IPS-15b (cell line): Measurements from ENCODE around the gene WBP1L.
"Not testable (repeated sequence)": the region's sequence is repeated elsewhere in the genome, so short reads cannot be mapped to it uniquely, and the experiment has no call there.

ENCODE experiments used
- H3K27me3 ChIP-seq: one replicate; pipeline ENCODE4 v1.6.1; 2013; ENCODE audit warnings: low read length; ENCODE audit not compliant: control insufficient read depth, insufficient read depth
- H3K36me3 ChIP-seq: one replicate; pipeline ENCODE4 v1.6.1; 2013; ENCODE audit warnings: low read length; ENCODE audit not compliant: control insufficient read depth, insufficient read depth
- H3K4me1 ChIP-seq: one replicate; pipeline ENCODE4 v1.6.1; 2013; ENCODE audit warnings: mild to moderate bottlenecking, low read length; ENCODE audit not compliant: control insufficient read depth, insufficient read depth
- H3K4me3 ChIP-seq: one replicate; pipeline ENCODE4 v1.5.1; 2013; ENCODE audit warnings: low read depth, low read length
- H3K9ac ChIP-seq: one replicate; pipeline ENCODE4 v1.6.1; 2013; ENCODE audit warnings: low read depth, mild to moderate bottlenecking, low read length
- H3K9me3 ChIP-seq: one replicate; pipeline ENCODE4 v1.6.1; 2013; ENCODE audit warnings: mild to moderate bottlenecking, low read length; ENCODE audit not compliant: control insufficient read depth, insufficient read depth

The WBP1L gene

DNA sequence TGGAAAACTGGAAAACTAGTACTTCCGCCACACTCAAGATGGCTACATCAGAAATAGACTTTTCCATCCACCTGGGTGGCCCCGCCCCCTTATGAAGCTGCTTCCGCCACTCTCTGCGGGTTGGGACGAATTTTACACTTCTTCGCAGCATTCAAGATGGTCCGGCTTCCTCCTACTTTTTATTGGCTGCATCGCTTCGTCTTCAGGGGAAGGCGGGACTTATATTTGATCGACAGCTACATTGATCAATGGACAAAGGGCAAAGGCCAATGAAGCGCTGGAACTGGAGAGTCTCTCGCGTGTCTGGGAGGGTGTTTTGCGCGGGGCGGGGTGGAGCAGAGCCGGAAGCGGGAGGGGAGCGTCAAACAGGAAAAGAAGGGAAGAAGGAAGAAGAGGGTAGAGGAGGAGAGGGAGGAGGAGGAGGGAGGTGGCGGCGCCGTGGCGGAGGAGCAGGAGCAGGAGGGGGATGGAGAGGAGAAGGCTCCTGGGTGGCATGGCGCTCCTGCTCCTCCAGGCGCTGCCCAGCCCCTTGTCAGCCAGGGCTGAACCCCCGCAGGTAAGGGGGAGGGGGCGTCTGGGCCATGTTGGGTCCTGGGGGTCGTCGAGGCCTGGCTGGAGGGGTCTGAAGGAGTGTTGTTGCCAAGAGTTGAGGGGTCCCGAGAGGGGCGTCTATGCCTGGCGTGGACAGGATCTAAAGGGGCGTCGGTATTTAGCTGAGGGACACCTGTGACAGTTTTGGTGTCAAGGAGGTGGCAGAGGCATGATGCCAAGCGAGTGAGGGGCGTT is at the start of gene WBP1L:
TSS of gene WBP1L (plus strand) at position 361 of the 786 bp plus-strand sequence. CDS start at position 467, 106 bp downstream.
- no peaks in the 10 kb centered on the region for H3K27me3 ChIP-seq
- H3K36me3 ChIP-seq, result no peaks in the 10 kb centered on the region
- H3K9ac ChIP-seq, result peak within 1 kb of the TSS; percentile 77
- peaks cover 10% of the 10 kb centered on the region for H3K4me1 ChIP-seq
- peak within 1 kb of the TSS; percentile 96 for H3K4me3 ChIP-seq
- no peaks in the 10 kb centered on the region for H3K9me3 ChIP-seq

DNA sequence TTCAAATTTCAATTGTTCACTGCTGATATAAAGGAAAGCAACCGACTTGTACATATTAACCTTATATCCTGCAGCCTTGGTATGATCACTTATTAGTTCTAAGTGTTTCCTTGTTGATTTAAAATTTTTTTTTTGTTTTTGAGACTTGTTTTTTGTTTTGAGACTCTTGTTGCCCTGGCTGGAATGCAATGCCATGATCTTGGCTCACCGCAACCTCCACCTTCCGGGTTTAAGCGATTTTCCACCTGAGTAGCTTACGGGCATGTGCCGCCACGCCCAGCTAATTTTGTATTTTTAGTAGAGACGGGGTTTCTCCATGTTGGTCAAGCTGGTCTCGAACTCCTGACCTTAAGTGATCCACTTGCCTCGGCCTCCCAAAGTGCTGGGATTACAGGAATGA is 48.3 kb upstream of the WBP1L start:
- not testable (repeated sequence) for H3K27me3 ChIP-seq, H3K4me1 ChIP-seq, H3K9me3 ChIP-seq, H3K4me3 ChIP-seq, H3K36me3 ChIP-seq, H3K9ac ChIP-seq

- Histone ChIP-seq H3K4me3 (no peak overlapping the region), H3K36me3 (peaks cover 6% of the 10 kb centered on the region), H3K27me3 (no peaks in the 10 kb centered on the region), H3K4me1 (no peaks in the 10 kb centered on the region), H3K9ac (no peak overlapping the region), H3K9me3 (no peaks in the 10 kb centered on the region)
Measured at GRCh38 chr10:102696736-102697135, 47.0 kb upstream of the WBP1L start.

DNA sequence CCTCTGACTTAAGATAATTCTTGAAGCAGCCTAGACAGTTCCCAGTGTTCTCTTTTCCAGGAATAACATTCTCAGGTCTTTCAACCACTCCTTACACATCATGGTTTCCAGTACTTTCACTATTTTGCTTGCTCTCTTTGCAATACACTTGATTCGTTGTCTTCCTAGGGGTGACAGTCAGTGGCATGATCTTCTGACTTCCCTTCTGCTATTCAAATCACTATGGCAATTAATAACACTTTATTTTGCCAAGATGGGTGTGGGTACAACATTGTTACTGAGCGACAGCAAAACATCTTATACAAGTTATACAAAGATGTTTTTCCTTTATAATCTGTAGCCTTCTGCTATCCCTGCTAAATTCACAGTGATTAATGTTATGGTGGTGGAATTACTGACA is 44.9 kb upstream of the WBP1L start:
- H3K9ac ChIP-seq, result no peak overlapping the region
- H3K4me1 ChIP-seq, result no peaks in the 10 kb centered on the region
- H3K9me3 ChIP-seq, result no peaks in the 10 kb centered on the region
- no peak overlapping the region for H3K4me3 ChIP-seq
- peaks cover 6% of the 10 kb centered on the region for H3K36me3 ChIP-seq
- H3K27me3 ChIP-seq, result no peaks in the 10 kb centered on the region

DNA sequence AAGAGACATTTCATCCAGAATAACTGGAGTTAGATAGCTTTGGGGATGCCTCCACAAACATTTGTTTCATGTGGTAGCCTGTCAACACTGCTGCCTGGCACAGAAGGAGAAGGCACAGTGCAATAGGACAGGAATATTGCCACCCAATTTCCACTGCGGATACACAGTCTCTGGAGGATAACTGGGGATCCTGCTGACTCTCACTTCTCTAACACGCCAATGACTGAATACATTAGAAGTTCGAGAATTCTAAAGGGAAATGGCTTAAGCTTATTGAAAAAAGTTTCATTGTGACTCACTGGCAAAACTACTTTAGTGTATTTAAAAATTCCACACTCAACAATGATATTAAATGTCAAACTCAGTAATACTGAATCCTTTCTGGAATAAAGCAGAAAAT is 42.5 kb upstream of the WBP1L start:
- no peak overlapping the region for H3K9ac ChIP-seq
- H3K4me1 ChIP-seq, result no peaks in the 10 kb centered on the region
- H3K27me3 ChIP-seq, result no peaks in the 10 kb centered on the region
- peaks cover 9% of the 10 kb centered on the region for H3K36me3 ChIP-seq
- H3K4me3 ChIP-seq, result no peak overlapping the region
- no peaks in the 10 kb centered on the region for H3K9me3 ChIP-seq

GRCh38 chr10:102701796-102702195 is 42.0 kb upstream of the WBP1L start:
- H3K4me3 ChIP-seq, result no peak overlapping the region
- peaks cover 5% of the 10 kb centered on the region for H3K36me3 ChIP-seq
- H3K9ac ChIP-seq, result no peak overlapping the region
- H3K4me1 ChIP-seq, result no peaks in the 10 kb centered on the region
- H3K9me3 ChIP-seq, result no peaks in the 10 kb centered on the region
- H3K27me3 ChIP-seq, result no peaks in the 10 kb centered on the region

GRCh38 chr10:102702742-102703141 is 41.0 kb upstream of the WBP1L start:
- H3K36me3 ChIP-seq, result peaks cover 3% of the 10 kb centered on the region
- no peaks in the 10 kb centered on the region for H3K27me3 ChIP-seq
- H3K4me1 ChIP-seq, result no peaks in the 10 kb centered on the region
- no peak overlapping the region for H3K9ac ChIP-seq
- no peaks in the 10 kb centered on the region for H3K9me3 ChIP-seq
- no peak overlapping the region for H3K4me3 ChIP-seq

DNA sequence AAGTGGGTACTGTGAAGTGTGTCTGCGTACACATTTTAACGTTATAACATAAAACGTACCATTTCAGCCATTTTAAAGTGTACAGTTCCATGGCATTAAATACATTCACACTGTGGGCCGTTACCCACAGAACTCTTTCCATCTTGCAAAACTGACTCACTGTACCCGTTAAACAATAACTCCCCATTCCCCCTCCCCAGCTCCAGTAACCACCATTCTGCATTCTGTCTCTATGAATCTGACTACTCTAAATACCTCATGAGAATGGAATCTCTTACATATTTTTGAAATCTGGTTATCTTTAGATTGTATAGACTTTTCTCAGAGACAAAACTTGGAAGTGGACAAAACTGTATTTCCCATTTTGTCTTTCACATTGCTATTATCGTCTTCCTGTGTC is 38.8 kb upstream of the WBP1L start:
- no peaks in the 10 kb centered on the region for H3K27me3 ChIP-seq
- H3K9ac ChIP-seq, result no peak overlapping the region
- H3K9me3 ChIP-seq, result no peaks in the 10 kb centered on the region
- no peak overlapping the region for H3K4me3 ChIP-seq
- H3K4me1 ChIP-seq, result no peaks in the 10 kb centered on the region
- peaks cover 3% of the 10 kb centered on the region for H3K36me3 ChIP-seq

GRCh38 chr10:102705531-102705930 is 38.2 kb upstream of the WBP1L start:
- no peak overlapping the region for H3K4me3 ChIP-seq
- no peak overlapping the region for H3K9ac ChIP-seq
- H3K36me3 ChIP-seq, result peaks cover 3% of the 10 kb centered on the region
- no peaks in the 10 kb centered on the region for H3K27me3 ChIP-seq
- no peaks in the 10 kb centered on the region for H3K9me3 ChIP-seq
- H3K4me1 ChIP-seq, result no peaks in the 10 kb centered on the region

- H3K9me3 ChIP-seq, result no peaks in the 10 kb centered on the region
- H3K9ac ChIP-seq, result no peak overlapping the region
- H3K36me3 ChIP-seq, result no peaks in the 10 kb centered on the region
- H3K4me1 ChIP-seq, result peaks cover 6% of the 10 kb centered on the region
- no peaks in the 10 kb centered on the region for H3K27me3 ChIP-seq
- no peak overlapping the region for H3K4me3 ChIP-seq
Measured at GRCh38 chr10:102710609-102711008, 33.1 kb upstream of the WBP1L start.

DNA sequence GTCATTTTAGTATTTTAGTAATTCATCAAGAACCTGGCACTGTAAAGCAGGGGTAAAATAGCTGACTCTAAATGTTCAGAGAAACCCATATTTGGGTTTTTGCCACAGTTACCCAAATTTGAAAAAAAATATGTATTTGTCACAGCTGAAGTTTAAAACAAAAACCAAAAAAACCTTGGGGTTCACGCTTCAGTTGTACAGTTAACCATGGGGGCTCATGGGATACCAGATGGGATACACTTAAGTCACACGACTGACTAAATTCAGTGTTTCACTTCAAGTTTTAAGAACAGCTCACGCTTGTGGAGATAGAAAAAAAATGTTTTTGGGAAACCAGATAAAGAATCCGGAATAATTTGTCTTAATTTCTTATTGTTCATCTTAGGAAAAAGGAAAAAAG is 31.7 kb upstream of the WBP1L start:
- peaks cover 10% of the 10 kb centered on the region for H3K4me1 ChIP-seq
- H3K36me3 ChIP-seq, result no peaks in the 10 kb centered on the region
- no peak overlapping the region for H3K4me3 ChIP-seq
- no peaks in the 10 kb centered on the region for H3K27me3 ChIP-seq
- H3K9ac ChIP-seq, result no peak overlapping the region
- H3K9me3 ChIP-seq, result no peaks in the 10 kb centered on the region

- H3K9me3 ChIP-seq, result no peaks in the 10 kb centered on the region
- H3K4me3 ChIP-seq, result peak overlapping the region; percentile 88
- H3K9ac ChIP-seq, result peak overlapping the region; percentile 82
- H3K36me3 ChIP-seq, result no peaks in the 10 kb centered on the region
- peaks cover 17% of the 10 kb centered on the region for H3K4me1 ChIP-seq
- no peaks in the 10 kb centered on the region for H3K27me3 ChIP-seq
Measured at GRCh38 chr10:102712843-102713538, 30.8 kb upstream of the WBP1L start.
